Right lobe of liver (tissue), 6 donors: ENCODE results near the gene ZNFX1. TPM values are rescaled to one million over a fixed set of nuclear protein-coding genes. Genes with fewer than 3 reads are reported as not detected.
A peak's percentile ranks its signal among the peaks of the same experiment; 100 is the strongest.

ENCODE experiments used
- ATAC-seq, 4 donors: fragments of 200-7000 bp; cut with Tn5 transposase; one replicate each; pipeline ENCODE4 v1.9.1; 2020; ENCODE audit warnings: mild to moderate bottlenecking in 4 of 4, moderate library complexity in 4 of 4
- DNase-seq, 3 donors: peaks; one replicate each; pipeline ENCODE4 v3.0.0-alpha.2; 2020
- H3K27ac ChIP-seq, 3 donors: fragments of 200-600 bp; one replicate each; pipeline ENCODE4 v1.8.0; 2022
- H3K27me3 ChIP-seq, 2 donors: fragments of 200-600 bp; one replicate each; pipeline ENCODE4 v1.8.0; 2022
- H3K36me3 ChIP-seq, 4 donors: fragments of 200-600 bp; sonication (generic) in 1 of 4; one replicate each; pipeline versions ENCODE4 v1.5.1 to v1.8.0; 2017 to 2022; ENCODE audit warnings: control low read depth in 1 of 4
- H3K4me1 ChIP-seq, 4 donors: fragments of 200-600 bp; sonication (generic) in 1 of 4; one replicate each; pipeline versions ENCODE4 v1.5.1 to v1.8.0; 2017 to 2022; ENCODE audit warnings: control low read depth in 1 of 4
- H3K4me3 ChIP-seq, 3 donors: fragments of 200-600 bp; one replicate each; pipeline ENCODE4 v1.8.0; 2022
- H3K9me3 ChIP-seq, 4 donors: fragments of 200-600 bp; sonication (generic) in 1 of 4; one replicate each; pipeline versions ENCODE4 v1.5.1 to v1.8.0; 2017 to 2022; ENCODE audit warnings: control low read depth in 1 of 4
- POLR2A ChIP-seq: fragments of 450-650 bp; IDR thresholded peaks from one replicate; pipeline ENCODE4 v1.6.1; 2017; ENCODE audit warnings: antibody characterized with exemption, mild to moderate bottlenecking
- WGBS: methylation state at CpG from one replicate; pipeline ENCODE4 v1.1.6; 2018; ENCODE audit warnings: low coverage, low lambda C conversion rate; ENCODE audit not compliant: insufficient coverage; ENCODE audit errors: missing lambda C conversion rate; 5-methylcytosine and 5-hydroxymethylcytosine counted together
- intact Hi-C, 2 donors: fragments of 100-400 bp; cut with DNase I; formaldehyde crosslinking; loops; one replicate each; pipeline versions ENCODE4 v1.11.2 to v1.14.1; 2022
- total RNA-seq, 6 experiments: library from RNA; depleted of rRNA in 2 of 6; stranded (reverse); fragments of >200 nt in 2 of 6; fragmentation: NEBNext Ultra II Directional in 3 of 6; extraction: Animal tissue kit (Norgen Biotek cat#: 25700) in 3 of 6; gene quantifications; one replicate each; pipeline versions ENCODE4 v1.1.0 to v1.2.4, GENCODE V29; 2016 to 2023
- TF ChIP-seq, protein P1 (sequence below), 4 donors: fragments of 200-600 bp in 3 of 4; fragments of 450-650 bp in 1 of 4; IDR thresholded peaks; one replicate each; pipeline versions ENCODE4 v1.5.1 to v1.8.0; 2016 to 2022; ENCODE audit warnings: antibody characterized with exemption in 4 of 4, mild to moderate bottlenecking in 2 of 4
- donor health status: DM: no; HTN: yes; CAD: no.
- donor health status: DM: no; HTN: no; CAD: no.
- donor health status: DM: no; HTN: no; CAD: no.
- donor health status: DM: no; HTN: yes; CAD: no.
- donor health status: DM: no; HTN: yes; CAD: no.

ZNFX1 gene
- total RNA-seq, 6 experiments from 2014 or later, result 9.3 to 17.5 (median 13.9) TPM

DNA sequence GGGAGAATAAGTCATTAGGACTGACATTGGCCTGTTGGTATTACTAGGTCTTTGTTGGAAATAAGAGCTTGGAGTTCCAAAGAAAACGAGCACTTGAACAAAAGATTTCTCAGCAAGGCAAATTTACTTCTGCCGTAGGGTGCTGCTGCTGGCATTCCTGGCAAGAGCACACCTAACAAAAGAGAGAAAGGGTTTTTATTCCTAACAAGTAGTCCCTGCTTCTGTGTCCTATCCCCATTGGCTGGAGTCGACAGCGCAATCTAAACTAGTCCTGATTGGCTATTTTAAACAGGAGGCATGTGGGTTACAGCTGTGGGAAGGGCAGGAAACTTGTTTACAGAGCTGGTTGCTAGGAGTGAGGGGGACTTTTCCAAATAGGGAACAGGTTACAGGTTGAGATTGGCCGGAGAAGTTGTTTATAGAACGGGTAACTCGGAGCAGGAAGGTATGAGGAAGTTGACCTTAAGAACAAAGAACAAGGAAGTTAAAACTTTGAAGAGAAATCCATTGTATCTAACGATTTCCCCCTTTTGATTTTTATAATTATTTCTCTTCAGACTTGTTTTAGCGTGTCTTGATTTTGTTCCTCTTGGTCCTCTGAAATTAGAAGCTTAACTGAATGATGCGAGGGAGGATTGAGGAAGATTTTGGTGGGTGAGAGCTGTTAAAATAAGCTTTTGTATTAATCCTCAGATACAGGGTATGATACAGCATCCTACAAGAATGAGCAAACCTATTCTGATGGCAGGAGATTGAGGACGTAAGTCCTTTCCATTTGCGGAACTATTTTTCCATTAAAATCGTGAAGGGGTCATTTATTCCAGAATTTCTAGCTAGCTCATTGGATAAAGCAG is 3.4 kb upstream of the ZNFX1 start:
- H3K4me1 ChIP-seq, result peaks cover 0 to 32% (median 9%) of the 10 kb centered on the region in 4 donors
- H3K27me3 ChIP-seq, result no peaks in the 10 kb centered on the region
- intact Hi-C loops, result no loop called here
- H3K9me3 ChIP-seq, result peaks cover 0 to 6% (median 0%) of the 10 kb centered on the region in 4 donors
- TF ChIP-seq, protein P1, sequence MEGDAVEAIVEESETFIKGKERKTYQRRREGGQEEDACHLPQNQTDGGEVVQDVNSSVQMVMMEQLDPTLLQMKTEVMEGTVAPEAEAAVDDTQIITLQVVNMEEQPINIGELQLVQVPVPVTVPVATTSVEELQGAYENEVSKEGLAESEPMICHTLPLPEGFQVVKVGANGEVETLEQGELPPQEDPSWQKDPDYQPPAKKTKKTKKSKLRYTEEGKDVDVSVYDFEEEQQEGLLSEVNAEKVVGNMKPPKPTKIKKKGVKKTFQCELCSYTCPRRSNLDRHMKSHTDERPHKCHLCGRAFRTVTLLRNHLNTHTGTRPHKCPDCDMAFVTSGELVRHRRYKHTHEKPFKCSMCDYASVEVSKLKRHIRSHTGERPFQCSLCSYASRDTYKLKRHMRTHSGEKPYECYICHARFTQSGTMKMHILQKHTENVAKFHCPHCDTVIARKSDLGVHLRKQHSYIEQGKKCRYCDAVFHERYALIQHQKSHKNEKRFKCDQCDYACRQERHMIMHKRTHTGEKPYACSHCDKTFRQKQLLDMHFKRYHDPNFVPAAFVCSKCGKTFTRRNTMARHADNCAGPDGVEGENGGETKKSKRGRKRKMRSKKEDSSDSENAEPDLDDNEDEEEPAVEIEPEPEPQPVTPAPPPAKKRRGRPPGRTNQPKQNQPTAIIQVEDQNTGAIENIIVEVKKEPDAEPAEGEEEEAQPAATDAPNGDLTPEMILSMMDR (IDR thresholded peaks at IDR 0.05), result no peak
- no peak for TF ChIP-seq POLR2A
- DNase-seq (no peak), ATAC-seq (no peak)
- H3K27ac ChIP-seq, result no peak overlapping the region
- WGBS, result 60% methylated on average over 13 of the region's 13 CpGs
- no peak overlapping the region for H3K4me3 ChIP-seq
- peaks cover 13 to 60% (median 55%) of the 10 kb centered on the region in 4 donors for H3K36me3 ChIP-seq

DNA sequence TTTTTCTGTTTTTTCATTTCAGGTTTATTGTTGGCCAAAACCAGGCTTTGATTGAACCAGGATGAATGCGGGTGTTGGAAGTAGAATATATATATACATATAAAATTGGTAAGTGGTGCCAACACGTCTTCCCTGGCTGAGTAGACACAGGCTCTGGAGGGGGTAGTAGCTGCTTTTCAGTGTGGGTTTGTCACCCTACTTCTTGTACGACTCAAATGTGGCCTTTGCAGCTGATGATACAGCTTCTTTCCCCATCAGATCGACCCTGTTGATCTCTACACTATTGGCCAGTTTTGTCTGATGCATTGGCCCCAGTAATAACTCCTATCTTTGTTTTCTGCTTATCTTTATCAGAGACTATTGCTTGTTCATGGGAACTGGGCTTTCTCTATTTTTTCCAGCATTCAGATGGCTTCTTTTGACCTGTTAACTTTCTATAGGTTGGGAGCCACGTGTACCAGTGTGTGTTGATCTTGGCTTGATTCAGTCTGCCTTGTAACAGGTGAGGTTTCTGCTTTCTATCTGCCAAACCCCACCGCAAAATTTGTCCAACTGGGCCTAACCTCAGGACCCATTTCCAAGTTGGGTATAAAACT is 2.7 kb upstream of the ZNFX1 start:
- Histone ChIP-seq H3K4me3 (peak overlapping the region in 1 of 3 donors; percentile 83), H3K4me1 (peaks cover 0 to 38% (median 13%) of the 10 kb centered on the region in 4 donors), H3K9me3 (peaks cover 0 to 3% (median 0%) of the 10 kb centered on the region in 4 donors), H3K27me3 (no peaks in the 10 kb centered on the region), H3K27ac (peak overlapping the region in 1 of 3 donors; percentile 14), H3K36me3 (peaks cover 13 to 54% (median 48%) of the 10 kb centered on the region in 4 donors)
- TF ChIP-seq POLR2A, result no peak
- TF ChIP-seq, protein P1 (IDR thresholded peaks at IDR 0.05), result no peak
- DNase-seq, result no peak
- ATAC-seq, result no peak
- WGBS, result 74% methylated on average over 6 of the region's 6 CpGs
- intact Hi-C loops, result no loop called here

DNA sequence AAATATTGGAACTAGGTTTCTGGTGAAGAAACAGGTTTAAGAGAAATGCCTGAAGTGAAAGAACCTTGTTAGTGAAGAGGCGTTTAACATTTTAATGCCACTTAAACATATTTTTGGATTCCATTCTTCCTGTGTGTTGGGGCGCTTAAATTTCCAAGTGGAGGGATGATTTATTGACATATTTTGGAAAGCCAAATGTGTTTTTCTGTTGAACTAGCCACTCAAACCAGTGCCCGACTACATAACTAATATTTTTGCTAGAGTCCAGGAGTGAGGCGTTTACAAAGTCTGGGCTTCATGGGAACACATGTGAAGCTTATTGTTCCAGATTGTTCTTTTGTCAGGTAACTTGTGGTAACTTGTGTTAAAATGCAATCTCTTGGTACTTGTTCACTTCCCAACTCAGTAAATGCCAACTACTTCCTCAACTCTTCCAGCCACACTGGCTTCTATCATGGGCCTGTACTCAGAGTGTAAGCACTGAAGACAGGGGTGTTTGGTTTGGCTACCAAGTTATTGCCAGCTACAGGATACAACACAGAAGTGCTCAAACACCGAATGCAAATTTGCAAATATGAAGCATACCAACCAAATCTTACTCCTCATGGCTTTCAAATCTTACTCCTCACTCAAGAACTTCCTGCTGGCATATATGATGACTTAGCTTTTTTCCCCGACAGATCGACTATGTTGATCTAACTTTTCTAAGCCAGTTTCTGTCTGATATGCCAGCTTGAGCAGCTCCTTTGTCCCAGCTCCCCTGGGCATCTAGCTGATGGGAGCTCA is 2.0 kb upstream of the ZNFX1 start:
- TF ChIP-seq, protein P1 (IDR thresholded peaks at IDR 0.05), result no peak
- no peak for TF ChIP-seq POLR2A
- H3K36me3 ChIP-seq, result peaks cover 13 to 52% (median 42%) of the 10 kb centered on the region in 4 donors
- WGBS, result 60% methylated on average over 7 of the region's 7 CpGs
- peak overlapping the region in 2 of 3 donors; percentile 0 to 92 for H3K27ac ChIP-seq
- H3K4me1 ChIP-seq, result peaks cover 0 to 40% (median 14%) of the 10 kb centered on the region in 4 donors
- ATAC-seq (no peak), DNase-seq (no peak)
- intact Hi-C loops, result no loop called here
- H3K9me3 ChIP-seq, result no peaks in the 10 kb centered on the region
- H3K27me3 ChIP-seq, result no peaks in the 10 kb centered on the region
- H3K4me3 ChIP-seq, result peak overlapping the region; percentile 60 to 94 (median 83)
